PC-3 (cell line): Measurements from ENCODE around the gene PKD1L1. TPM values are rescaled to one million over a fixed set of nuclear protein-coding genes. Genes with fewer than 3 reads are reported as not detected.

ENCODE experiments used
- ATAC-seq: fragments of 200-7000 bp; cut with Tn5 transposase; 2 replicates; pipeline ENCODE4 v1.9.1; 2020; ENCODE audit warnings: mild to moderate bottlenecking, moderate library complexity
- BruUV-seq: library from RNA; stranded (reverse); fragments of 400-500 nt; replicated peaks from 2 replicates; lab custom pipeline; 2021; lab: Mats Ljungman, UMichigan
- CTCF ChIA-PET: fragments of 300-600 bp; sonication (Branson Sonifier 250); formaldehyde crosslinking; loops from one replicate; lab custom pipeline; 2022; ENCODE audit warnings: antibody characterized with exemption; lab: Charles Lee
- POLR2A ChIA-PET: fragments of 300-600 bp; sonication (Branson Sonifier 250); formaldehyde crosslinking; loops from one replicate; lab custom pipeline; 2022; ENCODE audit warnings: antibody characterized with exemption; ENCODE audit not compliant: unreplicated experiment; lab: Charles Lee
- DNase-seq: peaks from one replicate; pipeline ENCODE4 v3.0.0-alpha.2; 2015
- H2AFZ ChIP-seq: fragments of 300-600 bp; sonication (generic); 2 replicates; pipeline ENCODE4 v1.6.0; 2016; ENCODE audit warnings: antibody characterized with exemption, low read length
- H3F3A ChIP-seq: fragments of 300-600 bp; sonication (generic); one replicate; pipeline ENCODE4 v1.6.0; 2017; ENCODE audit warnings: antibody characterized with exemption, low read length, control low read depth, mild to moderate bottlenecking; ENCODE audit not compliant: unreplicated experiment
- H3K27ac ChIP-seq: fragments of 300-600 bp; sonication (generic); 2 replicates; pipeline ENCODE4 v1.5.1; 2016; ENCODE audit warnings: mild to moderate bottlenecking, low read length
- H3K27me3 ChIP-seq: fragments of 300-600 bp; sonication (generic); 2 replicates; pipeline ENCODE4 v1.6.1; 2016; ENCODE audit warnings: low read length, mixed read lengths
- H3K36me3 ChIP-seq: fragments of 300-600 bp; sonication (generic); 2 replicates; pipeline ENCODE4 v1.6.1; 2016; ENCODE audit warnings: low read depth, mixed run types, low read length, mixed read lengths
- H3K4me1 ChIP-seq: fragments of 300-600 bp; sonication (generic); 2 replicates; pipeline ENCODE4 v1.5.1; 2016; ENCODE audit warnings: low read length; ENCODE audit not compliant: insufficient read depth
- H3K4me2 ChIP-seq: fragments of 300-600 bp; sonication (generic); 2 replicates; pipeline ENCODE4 v1.6.0; 2016; ENCODE audit warnings: low read length
- H3K4me3 ChIP-seq: fragments of 300-600 bp; sonication (generic); 2 replicates; pipeline ENCODE4 v1.5.1; 2016; ENCODE audit warnings: mild to moderate bottlenecking, low read length, mixed read lengths
- H3K79me2 ChIP-seq: fragments of 300-600 bp; sonication (generic); 2 replicates; pipeline ENCODE4 v1.6.1; 2017; ENCODE audit warnings: low read length, mixed read lengths
- H3K9ac ChIP-seq: fragments of 300-600 bp; sonication (generic); 2 replicates; pipeline ENCODE4 v1.6.0; 2016; ENCODE audit warnings: mild to moderate bottlenecking, low read length
- H3K9me2 ChIP-seq: fragments of 300-600 bp; sonication (generic); replicated peaks from 2 replicates; pipeline ENCODE4 v1.6.1; 2016; ENCODE audit warnings: mixed run types, low read length, mixed read lengths
- H3K9me3 ChIP-seq: fragments of 300-600 bp; sonication (generic); 2 replicates; pipeline ENCODE4 v1.6.1; 2016; ENCODE audit warnings: low read length, mixed read lengths
- H4K20me1 ChIP-seq: fragments of 300-600 bp; sonication (generic); 2 replicates; pipeline ENCODE4 v1.6.1; 2016; ENCODE audit warnings: low read length, mixed read lengths
- CTCF ChIP-seq: fragments of 300-600 bp; sonication (generic); conservative IDR thresholded peaks from 2 replicates; pipeline ENCODE4 v1.5.1; 2017; ENCODE audit warnings: antibody characterized with exemption, low read depth, mild to moderate bottlenecking, low read length
- EZH2 ChIP-seq: fragments of 300-600 bp; sonication (generic); IDR thresholded peaks from one replicate; pipeline ENCODE4 v1.6.1; 2017; ENCODE audit warnings: antibody characterized with exemption, mild to moderate bottlenecking, low read length; ENCODE audit not compliant: unreplicated experiment
- EZH2phosphoT487 ChIP-seq: fragments of 300-600 bp; sonication (generic); IDR thresholded peaks from 2 replicates; pipeline ENCODE4 v1.6.1; 2018; ENCODE audit warnings: mild to moderate bottlenecking, antibody characterized with exemption, low read length, borderline replicate concordance
- intact Hi-C: fragments of 100-400 bp; cut with micrococcal nuclease; formaldehyde crosslinking; loops from 2 replicates; pipeline ENCODE4 v1.9.0; 2023
- total RNA-seq: library from RNA; depleted of rRNA; stranded (reverse); fragments of >200 nt; gene quantifications from 2 replicates; pipeline ENCODE4 v1.2.3, GENCODE V29; 2014

Gene PKD1L1
- total RNA-seq, 1 experiment from 2014 or later: 0.04 TPM

GRCh38 chr7:47897831-47898230, 50.4 kb downstream of the PKD1L1 start:
- no peaks in the 10 kb centered on the region for H3K9me2 ChIP-seq
- H3F3A ChIP-seq: no peaks in the 10 kb centered on the region
- H3K9ac ChIP-seq: no peak overlapping the region
- BruUV-seq: no TSS peak
- H3K4me1 ChIP-seq: peaks cover 12% of the 10 kb centered on the region
- CTCF ChIA-PET: no interaction called here
- H3K79me2 ChIP-seq: no peaks in the 10 kb centered on the region
- no peaks in the 10 kb centered on the region for H3K36me3 ChIP-seq
- H3K4me2 ChIP-seq: no peak overlapping the region
- intact Hi-C loops: no loop called here
- no peaks in the 10 kb centered on the region for H3K27me3 ChIP-seq
- POLR2A ChIA-PET: no interaction called here
- no peak overlapping the region for H3K27ac ChIP-seq
- no peaks in the 10 kb centered on the region for H4K20me1 ChIP-seq
- no peaks in the 10 kb centered on the region for H3K9me3 ChIP-seq
- H3K4me3 ChIP-seq: no peak overlapping the region
- TF ChIP-seq EZH2 (no peak), EZH2phosphoT487 (no peak), CTCF (no peak)
- no peak overlapping the region for H2AFZ ChIP-seq
- ATAC-seq (no peak), DNase-seq (no peak)

- Histone ChIP-seq H3K4me2 (no peak overlapping the region), H3K4me3 (no peak overlapping the region), H4K20me1 (no peaks in the 10 kb centered on the region), H3K4me1 (peaks cover 7% of the 10 kb centered on the region), H3K9me3 (no peaks in the 10 kb centered on the region), H3K36me3 (no peaks in the 10 kb centered on the region), H3K9ac (no peak overlapping the region), H2AFZ (no peak overlapping the region), H3K27me3 (no peaks in the 10 kb centered on the region), H3K9me2 (no peaks in the 10 kb centered on the region), H3F3A (no peaks in the 10 kb centered on the region), H3K79me2 (no peaks in the 10 kb centered on the region), H3K27ac (no peak overlapping the region)
- DNase-seq (no peak), ATAC-seq (no peak)
- ChIA-PET POLR2A (interaction anchor here (0.6 kb wide), 1 partner anchor 566 kb away, joined by 5 read pairs; no protein-coding TSS in a partner anchor), CTCF (no interaction called here)
- intact Hi-C loops: no loop called here
- TF ChIP-seq EZH2 (no peak), CTCF (no peak), EZH2phosphoT487 (no peak)
- BruUV-seq: no TSS peak
Measured at GRCh38 chr7:47896809-47897423, 51.4 kb downstream of the PKD1L1 start.

- ATAC-seq: 0 out of 2 replicates have a peak, but pooled peaks have one; percentile 20
- BruUV-seq: no TSS peak
Measured at GRCh38 chr7:47895026-47895425, 53.2 kb downstream of the PKD1L1 start.

More at GRCh38 chr7:47895026-47895425, 53.2 kb downstream of the PKD1L1 start:
- no peaks in the 10 kb centered on the region for H3K27me3 ChIP-seq
- intact Hi-C loops: no loop called here
- H3K4me2 ChIP-seq: no peak overlapping the region
- H3K27ac ChIP-seq: no peak overlapping the region
- H3K9me3 ChIP-seq: no peaks in the 10 kb centered on the region
- no peak overlapping the region for H3K4me3 ChIP-seq
- no peak for DNase-seq
- TF ChIP-seq CTCF (no peak), EZH2 (no peak), EZH2phosphoT487 (no peak)
- no peaks in the 10 kb centered on the region for H3K9me2 ChIP-seq
- 0 out of 2 replicates have a peak overlapping the region, but pooled peaks have one; percentile 34 for H2AFZ ChIP-seq
- CTCF ChIA-PET: interaction anchor here (0.6 kb wide), 1 partner anchor 208 kb away, joined by 4 read pairs; no protein-coding TSS in a partner anchor
- H3K9ac ChIP-seq: no peak overlapping the region
- POLR2A ChIA-PET: no interaction called here
- no peaks in the 10 kb centered on the region for H3K4me1 ChIP-seq
- no peaks in the 10 kb centered on the region for H4K20me1 ChIP-seq
- H3K79me2 ChIP-seq: no peaks in the 10 kb centered on the region
- no peaks in the 10 kb centered on the region for H3K36me3 ChIP-seq
- H3F3A ChIP-seq: no peaks in the 10 kb centered on the region
